ENCODE results near the gene SLMAP.

DNA sequence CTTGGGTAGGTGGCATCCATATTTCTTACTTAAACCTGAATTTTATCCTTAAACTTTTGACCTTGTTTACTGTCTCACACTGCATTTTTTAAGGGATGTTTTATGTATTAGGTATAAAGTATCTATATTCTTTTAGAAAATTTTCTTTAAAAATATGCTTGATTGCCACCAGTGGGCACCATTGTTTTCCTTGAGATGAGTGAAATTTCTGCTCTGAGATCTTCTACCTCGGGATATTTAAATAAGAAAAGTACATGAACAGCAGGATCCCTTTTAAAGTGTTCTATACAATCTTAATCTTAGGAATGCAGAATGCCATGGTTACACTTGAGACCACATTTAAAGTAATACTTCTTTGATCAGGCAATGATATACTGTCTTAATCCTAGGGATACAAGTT is 108.7 kb downstream of the SLMAP start:
- TF ChIP-seq CEBPB (IDR thresholded peaks at IDR 0.05): no peak
- no peak for TF ChIP-seq TCF12 (IDR thresholded peaks at IDR 0.05; ENCODE audit: low read depth)
- TF ChIP-seq RAD21 (IDR thresholded peaks at IDR 0.05; ENCODE audit: low read depth): no peak
- TF ChIP-seq TAF1 (IDR thresholded peaks at IDR 0.05; ENCODE audit: low read depth): no peak
- no peak for TF ChIP-seq EP300 (IDR thresholded peaks at IDR 0.05; ENCODE audit: borderline replicate concordance)
- no peak for TF ChIP-seq YY1 (IDR thresholded peaks at IDR 0.05; ENCODE audit: low read depth)
- TF ChIP-seq, protein P1, sequence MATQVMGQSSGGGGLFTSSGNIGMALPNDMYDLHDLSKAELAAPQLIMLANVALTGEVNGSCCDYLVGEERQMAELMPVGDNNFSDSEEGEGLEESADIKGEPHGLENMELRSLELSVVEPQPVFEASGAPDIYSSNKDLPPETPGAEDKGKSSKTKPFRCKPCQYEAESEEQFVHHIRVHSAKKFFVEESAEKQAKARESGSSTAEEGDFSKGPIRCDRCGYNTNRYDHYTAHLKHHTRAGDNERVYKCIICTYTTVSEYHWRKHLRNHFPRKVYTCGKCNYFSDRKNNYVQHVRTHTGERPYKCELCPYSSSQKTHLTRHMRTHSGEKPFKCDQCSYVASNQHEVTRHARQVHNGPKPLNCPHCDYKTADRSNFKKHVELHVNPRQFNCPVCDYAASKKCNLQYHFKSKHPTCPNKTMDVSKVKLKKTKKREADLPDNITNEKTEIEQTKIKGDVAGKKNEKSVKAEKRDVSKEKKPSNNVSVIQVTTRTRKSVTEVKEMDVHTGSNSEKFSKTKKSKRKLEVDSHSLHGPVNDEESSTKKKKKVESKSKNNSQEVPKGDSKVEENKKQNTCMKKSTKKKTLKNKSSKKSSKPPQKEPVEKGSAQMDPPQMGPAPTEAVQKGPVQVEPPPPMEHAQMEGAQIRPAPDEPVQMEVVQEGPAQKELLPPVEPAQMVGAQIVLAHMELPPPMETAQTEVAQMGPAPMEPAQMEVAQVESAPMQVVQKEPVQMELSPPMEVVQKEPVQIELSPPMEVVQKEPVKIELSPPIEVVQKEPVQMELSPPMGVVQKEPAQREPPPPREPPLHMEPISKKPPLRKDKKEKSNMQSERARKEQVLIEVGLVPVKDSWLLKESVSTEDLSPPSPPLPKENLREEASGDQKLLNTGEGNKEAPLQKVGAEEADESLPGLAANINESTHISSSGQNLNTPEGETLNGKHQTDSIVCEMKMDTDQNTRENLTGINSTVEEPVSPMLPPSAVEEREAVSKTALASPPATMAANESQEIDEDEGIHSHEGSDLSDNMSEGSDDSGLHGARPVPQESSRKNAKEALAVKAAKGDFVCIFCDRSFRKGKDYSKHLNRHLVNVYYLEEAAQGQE (IDR thresholded peaks at IDR 0.05; ENCODE audit: low read depth): no peak
- TF ChIP-seq EGR1 (IDR thresholded peaks at IDR 0.05): no peak
- no peak for TF ChIP-seq TEAD4 (IDR thresholded peaks at IDR 0.05)
- TF ChIP-seq NFIC (IDR thresholded peaks at IDR 0.05): no peak
- no peak for TF ChIP-seq CREB1 (IDR thresholded peaks at IDR 0.05; ENCODE audit: low read depth)
